Inferior parietal cortex (tissue), 1 donor: ENCODE results near the gene NKAIN4.

Experiments used
- DNase-seq: peaks from one replicate; pipeline ENCODE4 v3.0.0-alpha.2; 2016; ENCODE audit errors: extremely low spot score

NKAIN4 gene

GRCh38 chr20:63219866-63220521 lies 34.3 kb downstream of the NKAIN4 start:
- DNase-seq, result no peak

- no peak for DNase-seq
These were observed 34.8 kb downstream of the NKAIN4 start for GRCh38 chr20:63219447-63219821.

- DNase-seq, result no peak
These were observed 35.4 kb downstream of the NKAIN4 start for GRCh38 chr20:63218701-63219446.

- no peak for DNase-seq
These were observed 36.6 kb downstream of the NKAIN4 start for GRCh38 chr20:63217706-63218105.

GRCh38 chr20:63216849-63217471 lies 37.3 kb downstream of the NKAIN4 start:
- no peak for DNase-seq

GRCh38 chr20:63216041-63216848 lies 38.0 kb downstream of the NKAIN4 start, which contains the start of gene YTHDF1:
TSS of gene YTHDF1 (minus strand) at chr20:63216131. CDS start at chr20:63215892, 239 bp downstream.
- DNase-seq, result peak; percentile 95

- no peak for DNase-seq
These were observed 38.9 kb downstream of the NKAIN4 start for GRCh38 chr20:63215101-63216040.

- no peak for DNase-seq
These were observed 39.7 kb downstream of the NKAIN4 start for GRCh38 chr20:63214514-63214913.

- DNase-seq, result no peak
These were observed 41.5 kb downstream of the NKAIN4 start for GRCh38 chr20:63212792-63213191.

GRCh38 chr20:63212393-63212730 lies 41.9 kb downstream of the NKAIN4 start:
- DNase-seq, result no peak

GRCh38 chr20:63210011-63210605 lies 44.2 kb downstream of the NKAIN4 start:
- no peak for DNase-seq

GRCh38 chr20:63208346-63208909 lies 45.8 kb downstream of the NKAIN4 start:
- no peak for DNase-seq

GRCh38 chr20:63206878-63207277 lies 47.4 kb downstream of the NKAIN4 start:
- DNase-seq, result no peak

- DNase-seq, result no peak
These were observed 48.4 kb downstream of the NKAIN4 start for GRCh38 chr20:63205896-63206295.

GRCh38 chr20:63204362-63204761 lies 49.9 kb downstream of the NKAIN4 start:
- DNase-seq, result no peak

GRCh38 chr20:63202811-63203526 lies 51.3 kb downstream of the NKAIN4 start:
- DNase-seq, result no peak

GRCh38 chr20:63202021-63202420 lies 52.2 kb downstream of the NKAIN4 start:
- DNase-seq, result no peak

GRCh38 chr20:63198606-63199005 lies 55.7 kb downstream of the NKAIN4 start:
- no peak for DNase-seq

- DNase-seq, result no peak
These were observed 57.3 kb downstream of the NKAIN4 start for GRCh38 chr20:63196768-63197470.
